ENCODE results near the gene CCKAR.

DNA sequence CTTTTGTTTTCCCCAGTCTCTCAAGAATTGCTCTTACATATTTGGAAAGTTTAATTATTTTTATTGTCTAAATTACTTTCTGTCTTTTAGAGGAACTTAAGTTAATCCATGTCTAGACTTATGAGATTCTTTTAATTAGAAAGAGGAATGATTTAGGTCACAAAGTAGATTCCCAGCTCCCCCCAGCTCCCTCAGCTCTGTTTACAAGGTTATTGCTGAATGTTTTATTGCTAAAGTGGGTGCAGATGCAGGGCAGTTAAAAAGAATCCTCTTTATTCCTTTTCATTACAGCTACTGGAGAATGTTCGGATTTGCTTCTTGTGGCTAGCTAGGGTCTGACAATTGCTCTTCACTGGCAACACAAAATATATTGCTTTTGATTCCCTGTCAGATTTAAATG lies 33.7 kb upstream of the CCKAR start:
- TF ChIP-seq, protein P1, sequence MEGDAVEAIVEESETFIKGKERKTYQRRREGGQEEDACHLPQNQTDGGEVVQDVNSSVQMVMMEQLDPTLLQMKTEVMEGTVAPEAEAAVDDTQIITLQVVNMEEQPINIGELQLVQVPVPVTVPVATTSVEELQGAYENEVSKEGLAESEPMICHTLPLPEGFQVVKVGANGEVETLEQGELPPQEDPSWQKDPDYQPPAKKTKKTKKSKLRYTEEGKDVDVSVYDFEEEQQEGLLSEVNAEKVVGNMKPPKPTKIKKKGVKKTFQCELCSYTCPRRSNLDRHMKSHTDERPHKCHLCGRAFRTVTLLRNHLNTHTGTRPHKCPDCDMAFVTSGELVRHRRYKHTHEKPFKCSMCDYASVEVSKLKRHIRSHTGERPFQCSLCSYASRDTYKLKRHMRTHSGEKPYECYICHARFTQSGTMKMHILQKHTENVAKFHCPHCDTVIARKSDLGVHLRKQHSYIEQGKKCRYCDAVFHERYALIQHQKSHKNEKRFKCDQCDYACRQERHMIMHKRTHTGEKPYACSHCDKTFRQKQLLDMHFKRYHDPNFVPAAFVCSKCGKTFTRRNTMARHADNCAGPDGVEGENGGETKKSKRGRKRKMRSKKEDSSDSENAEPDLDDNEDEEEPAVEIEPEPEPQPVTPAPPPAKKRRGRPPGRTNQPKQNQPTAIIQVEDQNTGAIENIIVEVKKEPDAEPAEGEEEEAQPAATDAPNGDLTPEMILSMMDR (IDR thresholded peaks at IDR 0.05) = no peak
- TF ChIP-seq POLR2A (IDR thresholded peaks at IDR 0.05) (no peak), POLR2AphosphoS5 (IDR thresholded peaks at IDR 0.05) (no peak)

All from breast epithelium (tissue), 3 donors.